IMR-90 (cell line): Measurements from ENCODE around the gene BAG1. TPM values are rescaled to one million over a fixed set of nuclear protein-coding genes. Genes with fewer than 3 reads are reported as not detected.
A peak's percentile ranks its signal among the peaks of the same experiment; 100 is the strongest.

Experiments used
- ATAC-seq: fragments of 200-7000 bp; cut with Tn5 transposase; 2 replicates; pipeline ENCODE4 v1.9.1; 2020; ENCODE audit warnings: low read depth, mild to moderate bottlenecking, moderate library complexity
- BruUV-seq: library from RNA; stranded (reverse); fragments of 400-500 nt; replicated peaks from 2 replicates; lab custom pipeline; 2021; lab: Mats Ljungman, UMichigan
- CTCF ChIA-PET: fragments of 300-600 bp; formaldehyde crosslinking; extraction: SDS; loops from one replicate; lab custom pipeline; 2021; ENCODE audit warnings: antibody characterized with exemption; lab: Yijun Ruan, JAX
- POLR2A ChIA-PET: fragments of 300-600 bp; sonication (Branson Sonifier 250); formaldehyde crosslinking; loops from one replicate; lab custom pipeline; 2022; ENCODE audit warnings: antibody characterized with exemption; ENCODE audit not compliant: unreplicated experiment; lab: Charles Lee
- DNase-seq: peaks from one replicate; pipeline ENCODE4 v3.0.0; 2013
- H2AFZ ChIP-seq: replicated peaks from 2 replicates; pipeline ENCODE3; 2013; ENCODE audit warnings: low read length, mild to moderate bottlenecking; ENCODE audit not compliant: poor library complexity
- H2AK5ac ChIP-seq: 2 replicates; pipeline ENCODE4 v1.6.1; 2013; ENCODE audit warnings: low read depth, low read length, inconsistent platforms
- H2AK9ac ChIP-seq: replicated peaks from 2 replicates; pipeline ENCODE3; 2013; ENCODE audit warnings: mild to moderate bottlenecking, low read depth, low read length, moderate library complexity; ENCODE audit not compliant: poor library complexity
- H2BK120ac ChIP-seq: 2 replicates; pipeline ENCODE4 v1.6.1; 2013; ENCODE audit warnings: low read depth, low read length, inconsistent platforms
- H2BK15ac ChIP-seq: 3 replicates; pipeline ENCODE4 v1.6.1; 2013; ENCODE audit warnings: low read depth, low read length, inconsistent platforms
- H2BK20ac ChIP-seq: 2 replicates; pipeline ENCODE4 v1.6.1; 2013; ENCODE audit warnings: low read depth, mild to moderate bottlenecking, inconsistent platforms, low read length, moderate library complexity
- H2BK5ac ChIP-seq: 2 replicates; pipeline ENCODE4 v1.6.1; 2013; ENCODE audit warnings: mild to moderate bottlenecking, low read depth, low read length, inconsistent platforms; ENCODE audit not compliant: poor library complexity, severe bottlenecking
- H3K14ac ChIP-seq: replicated peaks from 2 replicates; pipeline ENCODE4 v1.6.1; 2013; ENCODE audit warnings: low read depth, low read length, inconsistent platforms
- H3K18ac ChIP-seq: 2 replicates; pipeline ENCODE4 v1.6.1; 2013; ENCODE audit warnings: low read depth, low read length, control low read depth
- H3K23ac ChIP-seq: 2 replicates; pipeline ENCODE4 v1.6.1; 2013; ENCODE audit warnings: low read depth, low read length, inconsistent platforms
- H3K27ac ChIP-seq: 2 replicates; pipeline ENCODE4 v1.5.1; 2013; ENCODE audit warnings: mild to moderate bottlenecking, control low read depth, low read length; ENCODE audit not compliant: insufficient read depth
- H3K27me3 ChIP-seq: 2 replicates; pipeline ENCODE4 v1.6.1; 2013; ENCODE audit warnings: low read length; ENCODE audit not compliant: control insufficient read depth, insufficient read depth
- H3K36me3 ChIP-seq: 2 replicates; pipeline ENCODE4 v1.6.1; 2013; ENCODE audit warnings: low read length, mixed read lengths; ENCODE audit not compliant: control insufficient read depth, insufficient read depth
- H3K4ac ChIP-seq: 2 replicates; pipeline ENCODE4 v1.6.1; 2013; ENCODE audit warnings: low read depth, low read length, inconsistent platforms
- H3K4me1 ChIP-seq: 2 replicates; pipeline ENCODE4 v1.6.1; 2013; ENCODE audit warnings: low read length, mixed read lengths; ENCODE audit not compliant: control insufficient read depth, insufficient read depth
- H3K4me2 ChIP-seq: 2 replicates; pipeline ENCODE4 v1.6.1; 2013; ENCODE audit warnings: low read depth, mild to moderate bottlenecking, control low read depth, low read length, moderate library complexity
- H3K4me3 ChIP-seq: 2 replicates; pipeline ENCODE4 v1.5.1; 2013; ENCODE audit warnings: low read depth, mild to moderate bottlenecking, control low read depth, low read length, moderate library complexity; ENCODE audit not compliant: insufficient read depth
- H3K56ac ChIP-seq: 2 replicates; pipeline ENCODE4 v1.6.1; 2013; ENCODE audit warnings: low read length, inconsistent platforms; ENCODE audit not compliant: insufficient read depth; ENCODE audit errors: extremely low read depth
- H3K79me1 ChIP-seq, 2 experiments: 2 replicates each; pipeline ENCODE4 v1.6.1; 2013; ENCODE audit warnings: low read length in 2 of 2, inconsistent platforms in 1 of 2, low read depth in 1 of 2
- H3K9ac ChIP-seq: 2 replicates; pipeline ENCODE4 v1.6.1; 2013; ENCODE audit warnings: low read depth, low read length, control low read depth
- H3K9me1 ChIP-seq: 2 replicates; pipeline ENCODE4 v1.6.1; 2013; ENCODE audit warnings: low read length, inconsistent platforms; ENCODE audit not compliant: insufficient read depth
- H3K9me3 ChIP-seq: 2 replicates; pipeline ENCODE4 v1.6.1; 2013; ENCODE audit warnings: low read length; ENCODE audit not compliant: control insufficient read depth, insufficient read depth
- H4K20me1 ChIP-seq: 2 replicates; pipeline ENCODE4 v1.6.1; 2013; ENCODE audit warnings: low read length, inconsistent platforms; ENCODE audit not compliant: insufficient read depth
- H4K5ac ChIP-seq: 2 replicates; pipeline ENCODE4 v1.6.1; 2013; ENCODE audit warnings: mild to moderate bottlenecking, low read depth, low read length, control low read depth
- H4K8ac ChIP-seq, 2 experiments: 2 replicates each; pipeline ENCODE4 v1.6.1; 2013; ENCODE audit warnings: low read depth in 2 of 2, low read length in 2 of 2, control low read depth in 1 of 2, inconsistent platforms in 1 of 2
- H4K91ac ChIP-seq: 2 replicates; pipeline ENCODE4 v1.6.1; 2013; ENCODE audit warnings: low read depth, low read length, inconsistent platforms; ENCODE audit not compliant: insufficient read depth
- BHLHE40 ChIP-seq: fragments of 150-350 bp; IDR thresholded peaks from 2 replicates; pipeline ENCODE4 v1.6.1; 2016; ENCODE audit warnings: mild to moderate bottlenecking, low read depth, low read length
- CEBPB ChIP-seq: IDR thresholded peaks from 2 replicates; pipeline ENCODE4 v1.6.1; 2012; ENCODE audit warnings: low read depth, low read length, improper control_type of control experiment
- CHD1 ChIP-seq: IDR thresholded peaks from 2 replicates; pipeline ENCODE4 v1.6.1; 2012; ENCODE audit warnings: low read depth, low read length, improper control_type of control experiment
- CTCF ChIP-seq: conservative IDR thresholded peaks from 2 replicates; pipeline ENCODE4 v1.5.1; 2012; ENCODE audit warnings: mild to moderate bottlenecking, low read depth, low read length, improper control_type of control experiment
- ELK1 ChIP-seq: fragments of 150-350 bp; IDR thresholded peaks from 2 replicates; pipeline ENCODE4 v1.6.1; 2016; ENCODE audit warnings: low read depth, mild to moderate bottlenecking, low read length, moderate library complexity, borderline replicate concordance
- FOS ChIP-seq: fragments of 150-350 bp; IDR thresholded peaks from 2 replicates; pipeline ENCODE4 v1.6.1; 2016; ENCODE audit warnings: low read depth, low read length
- MAFK ChIP-seq: IDR thresholded peaks from 2 replicates; pipeline ENCODE4 v1.6.1; 2012; ENCODE audit warnings: low read depth, low read length, improper control_type of control experiment
- MAZ ChIP-seq: IDR thresholded peaks from 2 replicates; pipeline ENCODE4 v1.6.1; 2012; ENCODE audit warnings: low read depth, mild to moderate bottlenecking, low read length, improper control_type of control experiment, moderate library complexity, borderline replicate concordance
- MXI1 ChIP-seq: IDR thresholded peaks from 2 replicates; pipeline ENCODE4 v1.6.1; 2012; ENCODE audit warnings: low read depth, mild to moderate bottlenecking, low read length, moderate library complexity, borderline replicate concordance
- NFE2L2 ChIP-seq: fragments of 150-350 bp; IDR thresholded peaks from 2 replicates; pipeline ENCODE4 v1.6.1; 2016; ENCODE audit warnings: low read depth, mild to moderate bottlenecking, low read length
- POLR2A ChIP-seq: IDR thresholded peaks from 2 replicates; pipeline ENCODE4 v1.6.1; 2012; ENCODE audit warnings: mild to moderate bottlenecking, low read depth, low read length
- RAD21 ChIP-seq: IDR thresholded peaks from 2 replicates; pipeline ENCODE4 v1.6.1; 2012; ENCODE audit warnings: low read length, improper control_type of control experiment
- RCOR1 ChIP-seq: IDR thresholded peaks from 2 replicates; pipeline ENCODE4 v1.6.1; 2012; ENCODE audit warnings: mild to moderate bottlenecking, low read length, improper control_type of control experiment; ENCODE audit not compliant: insufficient replicate concordance
- RFX5 ChIP-seq: IDR thresholded peaks from 2 replicates; pipeline ENCODE4 v1.8.0; 2012; ENCODE audit warnings: low read depth, mild to moderate bottlenecking, low read length, moderate library complexity
- SMC3 ChIP-seq: fragments of 150-350 bp; IDR thresholded peaks from 2 replicates; pipeline ENCODE4 v1.6.1; 2016; ENCODE audit warnings: low read depth, mild to moderate bottlenecking, antibody characterized with exemption, low read length, moderate library complexity
- USF2 ChIP-seq: fragments of 150-350 bp; IDR thresholded peaks from 2 replicates; pipeline ENCODE4 v1.6.1; 2017; ENCODE audit warnings: mild to moderate bottlenecking, antibody characterized with exemption, low read length, low read depth
- WGBS, 2 experiments: methylation state at CpG; one replicate each; pipeline versions ENCODE4 v1.1.5 to v1.1.7; 2013; ENCODE audit warnings: missing lambda C conversion rate in 2 of 2; ENCODE audit not compliant: insufficient read length in 1 of 2; ENCODE audit errors: extremely low coverage in 2 of 2; 5-methylcytosine and 5-hydroxymethylcytosine counted together
- dilution Hi-C: fragments of 300-500 bp; cut with HindIII; formaldehyde crosslinking; loops from one replicate; pipeline ENCODE4 v1.14.3; 2018; ENCODE audit warnings: low sequenced_read_pairs; ENCODE audit not compliant: unreplicated experiment
- in situ Hi-C: fragments of 300-500 bp; cut with MboI; formaldehyde crosslinking; loops from 3 replicates; pipeline ENCODE4 v1.14.3; 2019; ENCODE audit warnings: low sequenced_read_pairs, inconsistent platforms, mixed read lengths
- intact Hi-C: fragments of 100-400 bp; cut with micrococcal nuclease; formaldehyde crosslinking; loops from 2 replicates; pipeline ENCODE4 v1.10.0; 2022
- polyA plus RNA-seq, 3 experiments: library from polyadenylated mRNA; depleted of rRNA; stranded (reverse); fragments of >200 nt; gene quantifications; 2 replicates each; pipeline ENCODE4 v1.2.3, GENCODE V29; 2012; ENCODE audit warnings: low replicate concordance in 1 of 3
- total RNA-seq: library from RNA; depleted of rRNA; stranded (reverse); fragments of >200 nt; gene quantifications from 2 replicates; pipeline ENCODE4 v1.2.3, GENCODE V29; 2012

The BAG1 gene
- total and polyA plus RNA-seq, 2 of the 4 experiments (the other 2 are of a cell fraction) = 4.5 to 20.9 TPM

GRCh38 chr9:33221568-33221884 is 43.0 kb downstream of the BAG1 start:
- WGBS, 2 experiments = no CpG with 5 or more reads among the region's 3 CpGs
- intact Hi-C loops = loop anchor here (5.0 kb wide), 1 partner anchor 34 kb away; no protein-coding TSS in a partner anchor
- BruUV-seq = no TSS peak
- no peak overlapping the region for H3K27ac ChIP-seq
- H2BK5ac ChIP-seq = no peak overlapping the region
- no peak overlapping the region for H2BK120ac ChIP-seq
- dilution Hi-C loops = no loop called here
- H2AFZ ChIP-seq = no peak overlapping the region
- ATAC-seq (no peak), DNase-seq (no peak)
- H3K23ac ChIP-seq = no peak overlapping the region
- ChIA-PET POLR2A (no interaction called here), CTCF (no interaction called here)
- in situ Hi-C loops = no loop called here
- H3K9ac ChIP-seq = no peak overlapping the region
- H4K8ac ChIP-seq = no peak overlapping the region
- no peak overlapping the region for H3K18ac ChIP-seq
- no peak overlapping the region for H2AK9ac ChIP-seq
- no peak overlapping the region for H3K4me2 ChIP-seq
- H2AK5ac ChIP-seq = peak overlapping the region; percentile 54; the same call in 1 of the 2 replicates
- H4K20me1 ChIP-seq = no peaks in the 10 kb centered on the region
- H3K4me3 ChIP-seq = no peak overlapping the region
- H3K79me1 ChIP-seq = no peaks in the 10 kb centered on the region
- H3K4me1 ChIP-seq = peaks cover 5% of the 10 kb centered on the region
- no peak overlapping the region for H4K5ac ChIP-seq
- no peak overlapping the region for H2BK20ac ChIP-seq
- H3K4ac ChIP-seq = no peak overlapping the region
- no peak overlapping the region for H2BK15ac ChIP-seq
- H3K9me1 ChIP-seq = 0 out of 2 replicates have a peak, but pooled peaks cover 3% of the 10 kb centered on the region
- H3K56ac ChIP-seq = no peak overlapping the region
- no peaks in the 10 kb centered on the region for H3K9me3 ChIP-seq
- H3K14ac ChIP-seq = no peak overlapping the region
- H4K91ac ChIP-seq = no peak overlapping the region
- no peaks in the 10 kb centered on the region for H3K36me3 ChIP-seq
- no peak for TF ChIP-seq FOS
- no peak for TF ChIP-seq CEBPB
- no peak for TF ChIP-seq ELK1
- no peak for TF ChIP-seq NFE2L2
- no peak for TF ChIP-seq CTCF
- no peak for TF ChIP-seq BHLHE40
- no peak for TF ChIP-seq CHD1
- no peak for TF ChIP-seq MXI1
- no peak for TF ChIP-seq MAFK
- no peak for TF ChIP-seq SMC3
- no peak for TF ChIP-seq MAZ
- TF ChIP-seq RCOR1 = no peak
- no peak for TF ChIP-seq USF2
- TF ChIP-seq POLR2A = no peak
- TF ChIP-seq RFX5 = no peak
- TF ChIP-seq RAD21 = no peak
- peaks cover 10% of the 10 kb centered on the region for H3K27me3 ChIP-seq
